CD4-positive, alpha-beta T cell treated with Interleukin-15 for 1 hour (primary cell): ENCODE measurements around the gene CDYL.
"Not testable (repeated sequence)": the region's sequence is repeated elsewhere in the genome, so short reads cannot be mapped to it uniquely, and the experiment has no call there.

Experiments used
- DNase-seq: peaks from one replicate; pipeline ENCODE4 v3.0.0-alpha.2; 2020

CDYL gene

DNA sequence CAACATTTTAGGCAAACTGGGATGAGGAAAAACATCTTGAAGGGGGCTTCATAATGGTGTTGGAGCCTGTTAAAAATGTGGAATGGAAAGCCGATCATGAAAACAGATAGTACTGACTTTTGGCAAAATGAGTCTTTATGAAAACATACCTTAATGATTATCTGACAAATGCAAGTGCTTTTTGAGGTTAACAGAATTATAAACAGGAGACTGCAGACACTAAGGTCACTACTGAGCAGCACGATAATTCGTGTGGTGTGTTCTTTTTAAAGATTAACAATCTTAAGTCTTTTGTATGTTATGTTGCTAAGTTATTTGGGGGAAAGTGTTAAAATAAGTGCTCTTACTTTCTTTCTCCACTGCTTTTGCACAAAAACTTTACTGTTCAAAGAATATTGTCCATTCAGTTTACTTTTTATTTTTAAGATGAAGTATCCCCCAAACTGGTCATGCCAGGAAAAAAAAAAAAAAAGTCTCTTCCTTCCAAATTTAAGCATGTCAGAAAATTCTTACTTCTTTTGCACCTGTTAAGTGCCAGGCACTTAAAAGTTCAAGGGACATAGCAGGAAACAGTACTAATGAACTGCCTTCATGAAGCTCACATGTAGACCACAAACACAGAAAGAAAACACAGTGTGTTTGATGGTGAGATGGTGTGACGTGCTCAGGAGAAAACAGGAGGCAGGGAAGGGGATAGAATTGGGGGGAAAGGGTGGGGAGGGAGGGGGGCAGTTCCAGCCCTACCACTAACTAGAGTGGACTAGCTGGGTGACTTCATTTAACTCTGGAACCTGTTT lies 73.2 kb downstream of the CDYL start:
- no peak for DNase-seq

DNA sequence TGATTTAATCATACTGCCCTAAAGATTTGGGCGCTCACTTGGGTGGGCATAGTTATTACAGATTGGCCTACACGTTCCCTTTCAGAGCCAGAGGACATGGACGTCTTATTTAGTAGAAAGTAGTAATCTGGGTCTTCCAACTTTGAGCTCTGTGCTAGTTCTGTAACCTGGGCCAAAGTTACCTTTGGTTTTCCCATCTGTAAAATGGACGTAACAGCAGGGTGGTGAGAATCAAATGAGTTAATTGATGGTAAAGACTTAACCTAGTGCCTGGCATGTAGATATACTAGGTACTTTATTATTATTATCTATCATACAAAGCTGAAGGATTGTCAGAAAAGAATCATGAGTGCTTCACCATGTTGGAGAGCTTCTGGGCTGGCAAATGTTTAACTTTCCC lies 74.8 kb downstream of the CDYL start:
- no peak for DNase-seq

DNA sequence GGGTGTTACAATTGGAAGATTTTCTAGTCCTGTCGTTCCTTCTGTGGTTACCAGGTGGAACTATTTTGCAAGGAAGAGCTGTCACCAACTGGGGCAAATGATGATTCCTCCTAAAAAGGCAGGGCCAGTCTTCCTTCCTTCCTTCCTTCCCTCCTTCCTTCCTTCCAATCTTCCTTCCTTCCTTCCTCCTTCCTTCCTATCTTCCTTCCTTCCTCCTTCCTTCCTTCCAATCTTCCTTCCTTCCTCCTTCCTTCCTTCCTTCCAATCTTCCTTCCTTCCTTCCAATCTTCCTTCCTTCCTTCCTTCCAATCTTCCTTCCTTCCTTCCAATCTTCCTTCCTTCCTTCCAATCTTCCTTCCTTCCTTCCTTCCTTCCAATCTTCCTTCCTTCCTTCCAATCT lies 76.0 kb downstream of the CDYL start:
- not testable (repeated sequence) for DNase-seq

DNA sequence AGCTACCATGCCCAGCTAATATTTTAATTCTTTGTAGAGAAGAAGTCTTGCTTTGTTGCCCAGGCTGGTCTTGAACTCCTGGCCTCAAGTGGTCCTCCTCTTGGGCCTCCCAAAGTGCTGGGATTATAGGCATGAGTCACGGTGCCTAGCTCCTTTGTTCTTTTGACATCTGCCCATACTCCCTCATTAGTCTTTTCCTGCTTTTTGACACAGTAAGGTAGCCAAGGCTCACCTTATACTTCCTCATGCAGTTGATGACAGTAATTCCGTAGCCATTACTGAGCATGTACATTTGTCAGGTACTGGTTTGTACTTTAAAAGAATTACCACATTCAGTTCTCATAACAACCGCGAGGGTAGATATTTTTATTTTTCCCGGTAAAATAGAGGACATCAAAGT lies 76.7 kb downstream of the CDYL start:
- no peak for DNase-seq

DNA sequence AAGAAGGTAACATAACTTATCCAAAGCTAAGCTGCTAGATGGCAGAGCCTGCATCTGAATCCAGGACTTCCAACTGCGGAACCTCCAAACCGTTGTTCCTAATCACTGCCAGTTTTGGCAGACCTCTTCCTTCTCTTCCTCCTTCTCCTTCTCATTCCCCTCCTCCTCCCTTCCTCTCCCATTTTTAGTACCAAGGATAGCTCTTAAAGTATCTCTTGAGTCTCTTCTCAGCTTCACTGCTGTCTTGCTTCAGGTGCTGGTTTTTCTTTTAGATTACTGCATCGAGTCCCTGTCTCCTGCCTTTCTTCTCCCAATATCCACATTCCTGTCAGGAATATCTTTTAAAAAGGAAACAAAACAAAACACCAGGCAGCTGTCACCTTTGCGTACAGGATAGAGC lies 77.1 kb downstream of the CDYL start:
- DNase-seq = no peak

DNA sequence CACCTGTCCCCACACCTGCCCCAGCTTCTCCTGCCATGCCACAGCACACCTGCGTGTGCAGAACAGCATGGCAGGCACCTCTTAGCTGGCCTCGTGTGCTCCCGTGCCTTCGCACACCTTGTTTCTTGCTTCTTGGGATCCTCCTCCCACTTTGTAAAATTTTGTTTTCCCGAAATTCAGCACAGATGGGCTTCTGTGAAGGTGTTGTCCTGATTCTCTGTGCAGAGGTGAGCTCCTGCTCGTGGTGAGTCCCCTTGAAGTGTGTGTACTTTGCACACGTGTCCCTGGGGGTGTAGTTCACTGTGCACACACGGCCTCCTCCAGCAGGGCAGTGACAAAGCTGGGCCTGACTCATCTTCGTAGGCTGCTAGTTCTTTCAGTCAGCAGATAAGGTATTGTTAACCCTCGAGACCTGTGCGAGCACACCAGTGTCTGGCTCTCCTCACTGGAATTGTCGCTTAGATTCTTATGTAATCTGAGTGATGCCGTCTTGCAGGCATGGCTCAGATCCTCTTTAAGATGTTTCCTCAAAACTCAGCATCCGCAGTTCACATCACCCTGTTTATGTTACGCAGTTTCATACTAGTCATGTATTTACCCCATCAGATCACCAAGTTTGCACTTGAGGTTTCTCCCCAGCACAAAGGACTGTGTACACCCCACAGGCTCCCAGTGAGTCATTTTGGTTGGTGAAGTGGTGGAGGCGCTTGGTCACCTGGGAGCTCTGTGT lies 77.7 kb downstream of the CDYL start:
- no peak for DNase-seq

DNA sequence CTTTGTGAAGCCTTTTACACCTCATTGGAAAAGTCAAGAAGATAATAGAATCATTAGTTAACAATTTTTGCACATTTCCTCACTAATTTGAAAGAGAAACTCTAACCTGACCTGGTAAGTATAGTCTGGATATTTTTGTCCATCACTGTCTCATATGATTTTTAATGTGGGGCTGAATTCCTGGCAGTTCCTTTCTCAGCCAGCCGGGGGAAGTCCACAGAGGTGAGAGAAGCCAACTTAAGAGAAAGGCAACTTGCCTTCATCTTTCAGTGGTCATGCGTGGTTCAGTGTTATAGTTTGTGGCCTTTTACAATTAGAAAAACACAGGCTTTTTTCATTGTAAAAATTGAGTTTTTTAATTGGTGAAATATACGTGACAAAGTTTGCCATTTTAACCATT lies 80.6 kb downstream of the CDYL start:
- no peak for DNase-seq

DNA sequence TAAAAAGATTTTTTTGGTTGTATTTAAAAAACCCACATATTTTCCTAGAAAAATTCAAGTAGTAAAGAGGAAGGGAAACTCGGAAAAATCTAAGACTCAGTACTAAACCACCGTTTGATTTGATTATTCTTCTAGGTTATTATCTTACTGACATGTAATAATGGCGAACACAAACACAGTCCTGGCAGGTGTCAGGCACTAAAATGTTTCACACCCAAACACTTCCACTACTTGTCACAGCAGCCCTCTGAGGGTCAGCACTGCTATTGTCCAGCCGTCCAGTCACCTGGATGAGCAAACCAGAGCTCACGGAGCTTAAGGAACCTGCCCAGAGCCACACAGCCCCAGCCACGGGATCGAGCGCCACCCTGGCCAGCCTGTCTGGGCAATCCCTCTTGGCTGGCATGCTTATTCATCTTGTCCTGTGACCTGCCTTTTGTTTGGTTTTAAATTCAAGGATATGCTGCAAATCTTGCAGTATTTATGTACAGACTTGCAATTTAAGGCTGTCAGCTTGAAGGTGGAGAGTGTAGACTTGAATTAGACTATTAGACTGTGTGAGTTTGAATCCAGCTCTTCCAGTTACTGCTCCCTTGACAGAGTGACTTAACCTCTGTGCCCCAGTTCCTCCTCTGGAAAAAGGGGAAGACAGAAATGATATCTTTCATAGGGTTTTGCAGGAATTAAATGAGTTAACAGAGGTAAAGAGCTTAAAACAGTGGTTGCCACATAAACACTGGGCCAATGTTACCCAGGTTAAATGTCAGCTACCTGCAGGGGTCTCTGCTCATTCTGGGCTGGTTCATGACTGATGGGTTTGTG lies 82.2 kb downstream of the CDYL start:
- no peak for DNase-seq

DNA sequence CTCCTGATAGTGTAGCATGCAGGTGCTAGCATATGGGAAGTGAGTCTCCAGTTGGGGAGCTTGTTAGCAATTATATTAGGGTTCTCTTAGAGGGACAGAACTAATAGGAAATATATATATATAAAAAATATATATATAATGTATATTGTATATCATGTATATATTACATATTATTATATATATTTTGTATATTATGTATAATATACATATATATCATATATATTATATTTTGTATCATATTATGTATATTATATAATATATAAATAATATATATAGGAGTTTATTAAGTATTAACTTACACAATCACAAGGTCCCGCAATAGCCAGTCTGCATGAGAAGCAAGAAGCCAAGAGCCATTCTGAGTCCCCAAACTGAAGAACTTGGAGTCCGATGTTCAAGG lies 84.2 kb downstream of the CDYL start:
- no peak for DNase-seq

DNA sequence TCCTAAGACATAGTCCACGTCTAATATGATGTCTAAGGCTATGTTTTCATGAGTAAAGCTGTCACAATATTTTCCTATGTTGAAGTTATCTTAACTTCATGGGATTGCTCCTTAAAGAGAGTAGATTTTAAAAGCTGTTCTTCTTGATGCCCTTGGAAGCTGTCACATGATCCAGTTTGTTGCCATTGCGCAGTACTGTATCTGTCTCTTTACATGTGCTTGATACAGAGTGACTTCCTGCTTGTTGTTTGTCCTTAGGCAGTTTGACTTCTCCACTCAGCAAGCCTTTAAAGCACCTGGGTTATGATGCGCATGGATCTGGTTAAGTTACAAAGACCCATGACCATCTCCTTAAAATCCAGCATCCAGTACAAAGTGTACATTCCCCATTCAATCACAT lies 85.4 kb downstream of the CDYL start:
- DNase-seq = no peak

DNA sequence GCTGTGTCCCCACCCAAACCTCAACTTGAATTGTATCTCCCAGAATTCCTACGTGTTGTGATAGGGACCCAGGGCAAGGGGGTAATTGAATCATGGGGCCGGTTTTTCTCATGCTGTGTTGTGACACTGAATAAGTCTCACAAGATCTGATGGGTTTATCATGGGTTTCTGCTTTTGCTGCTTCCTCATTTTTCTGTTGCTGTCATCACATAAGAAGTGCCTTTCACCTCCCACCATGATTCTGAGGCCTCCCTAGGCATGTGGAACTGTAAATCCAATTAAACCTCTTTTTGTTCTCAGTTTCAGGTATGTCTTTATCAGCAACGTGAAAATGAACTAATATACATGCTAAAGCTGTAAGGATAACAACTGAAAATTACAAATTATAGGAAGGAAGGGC lies 88.3 kb downstream of the CDYL start:
- DNase-seq = no peak

DNA sequence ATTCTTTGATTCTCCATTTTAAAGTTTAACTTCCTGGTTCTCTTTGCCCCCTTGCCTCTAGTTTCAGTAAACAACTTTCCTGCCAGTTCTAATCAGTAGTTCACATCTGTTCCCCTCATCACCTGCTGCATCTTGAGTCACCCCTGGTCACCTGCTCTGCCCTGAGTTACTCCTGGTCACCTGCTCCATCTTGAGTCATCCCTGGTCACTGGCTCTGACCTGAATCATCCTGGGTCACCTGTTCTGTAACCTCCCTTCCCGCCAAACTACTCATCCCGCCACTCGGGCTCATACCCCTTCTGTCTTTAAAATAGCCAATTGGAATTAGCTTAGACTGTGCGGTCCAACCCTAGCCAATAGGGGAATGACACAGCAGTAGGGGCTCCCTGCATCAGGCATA lies 88.8 kb downstream of the CDYL start:
- DNase-seq = not testable (repeated sequence)

DNA sequence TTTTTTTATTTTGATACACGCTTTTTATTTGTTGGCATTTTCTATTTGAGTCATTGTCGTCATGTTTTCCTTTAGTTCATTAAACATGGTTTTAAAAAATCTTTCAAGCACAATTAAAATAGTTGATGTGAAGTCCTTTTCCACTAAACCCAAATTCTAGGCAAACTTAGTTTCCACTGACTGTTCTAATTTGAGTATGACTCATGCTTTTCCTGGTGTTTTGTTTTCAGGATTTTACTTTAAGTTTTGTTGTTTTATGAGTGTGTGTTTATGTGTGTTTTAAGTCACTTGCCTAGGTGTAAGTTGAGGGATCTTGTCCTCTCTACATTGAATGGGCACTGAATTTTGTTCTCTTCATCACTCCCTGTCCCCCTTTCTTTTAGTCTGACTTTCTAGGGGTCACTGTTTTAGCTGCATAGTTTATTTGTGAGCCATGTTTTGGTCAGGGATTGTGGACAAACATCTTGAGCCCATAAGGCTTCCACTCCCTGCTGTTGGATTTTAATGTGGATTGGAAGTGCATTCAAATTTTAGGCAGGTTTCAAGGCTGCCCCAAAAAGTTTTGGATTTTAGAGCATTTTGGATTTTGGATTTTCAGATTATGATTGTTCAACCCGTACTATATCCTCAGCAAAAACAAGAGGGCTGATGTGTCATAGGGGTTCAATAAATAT lies 94.8 kb downstream of the CDYL start:
- no peak for DNase-seq

DNA sequence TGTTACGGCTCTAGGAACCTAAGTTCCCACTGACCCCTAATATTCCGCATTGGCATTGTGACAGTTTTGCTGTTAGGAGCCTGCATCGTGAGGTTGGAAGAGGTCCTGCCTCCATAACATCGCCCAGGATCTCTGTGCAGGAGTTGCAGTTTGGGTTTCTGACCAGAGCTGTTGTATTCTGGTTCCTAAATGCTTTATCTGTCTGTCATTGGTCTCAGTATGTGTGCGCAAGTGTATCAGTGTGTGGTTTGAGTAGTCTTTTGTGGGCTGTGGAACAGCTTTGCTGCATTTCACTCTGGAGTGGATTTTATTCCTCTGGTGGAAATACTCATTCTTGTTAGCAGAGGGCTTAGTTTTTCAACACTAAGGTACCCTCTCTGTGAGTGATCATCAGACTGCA lies 95.6 kb downstream of the CDYL start:
- DNase-seq = no peak

DNA sequence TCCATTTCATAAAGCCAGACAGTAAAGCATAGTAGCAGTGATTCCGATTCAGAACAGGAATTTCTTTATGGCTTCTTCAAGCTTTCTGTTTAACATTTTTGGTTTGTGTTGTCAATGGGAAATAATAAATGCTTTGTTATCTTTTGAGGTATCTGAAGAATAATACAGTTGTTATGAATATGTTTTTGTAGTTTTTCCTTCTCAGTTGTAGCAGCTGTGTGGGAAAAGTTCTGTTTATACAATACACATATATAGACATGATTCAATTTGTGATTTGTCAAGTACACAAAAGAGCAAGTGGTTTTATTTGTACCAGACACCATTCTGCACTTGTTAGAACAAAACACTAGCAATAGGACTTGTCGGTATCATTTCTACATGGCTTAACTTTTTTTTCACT lies 96.6 kb downstream of the CDYL start:
- no peak for DNase-seq

DNA sequence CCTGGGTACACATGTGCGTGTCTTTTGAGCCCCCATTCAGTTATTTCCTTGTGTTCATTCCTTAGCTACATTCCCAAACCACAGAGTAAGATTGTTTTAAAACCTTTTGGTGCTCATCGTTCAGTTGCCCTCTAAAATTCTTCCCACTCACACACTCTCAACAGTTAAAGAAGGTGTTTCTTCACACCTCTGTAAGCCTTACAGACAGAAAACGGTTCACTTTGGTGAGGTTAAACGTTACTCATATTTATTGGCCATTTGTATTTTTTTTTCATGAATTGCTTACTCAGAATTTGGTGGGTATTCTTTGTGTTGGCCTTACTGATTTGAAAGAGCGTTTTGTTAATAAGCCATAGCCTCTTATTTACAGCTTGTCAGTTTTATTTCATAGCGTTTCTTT lies 97.7 kb downstream of the CDYL start:
- no peak for DNase-seq

DNA sequence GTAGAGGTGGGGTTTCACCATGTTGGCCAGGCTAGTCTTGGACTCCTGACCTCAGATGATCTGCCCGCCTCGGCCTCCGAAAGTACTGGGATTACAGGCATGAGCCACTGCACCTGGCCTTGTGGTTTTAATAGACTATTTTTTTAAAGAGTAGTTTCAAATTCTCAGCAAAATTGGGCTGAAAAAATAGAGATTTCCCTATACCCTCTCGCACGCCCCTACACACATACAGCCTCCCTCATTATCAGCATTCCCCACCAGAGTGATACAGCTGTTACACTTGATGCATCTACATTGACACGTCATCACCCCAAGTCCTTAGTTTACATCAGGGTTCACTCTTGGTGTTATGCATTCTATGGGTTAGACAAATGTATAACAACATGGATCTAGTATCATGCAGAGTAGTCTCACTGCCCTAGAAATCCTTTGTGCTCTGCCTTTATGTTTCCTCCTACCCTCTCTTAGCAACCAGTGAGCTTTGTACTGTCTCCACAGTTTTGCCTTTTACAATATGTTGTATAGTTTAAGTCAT lies 103.6 kb downstream of the CDYL start:
- DNase-seq = no peak

DNA sequence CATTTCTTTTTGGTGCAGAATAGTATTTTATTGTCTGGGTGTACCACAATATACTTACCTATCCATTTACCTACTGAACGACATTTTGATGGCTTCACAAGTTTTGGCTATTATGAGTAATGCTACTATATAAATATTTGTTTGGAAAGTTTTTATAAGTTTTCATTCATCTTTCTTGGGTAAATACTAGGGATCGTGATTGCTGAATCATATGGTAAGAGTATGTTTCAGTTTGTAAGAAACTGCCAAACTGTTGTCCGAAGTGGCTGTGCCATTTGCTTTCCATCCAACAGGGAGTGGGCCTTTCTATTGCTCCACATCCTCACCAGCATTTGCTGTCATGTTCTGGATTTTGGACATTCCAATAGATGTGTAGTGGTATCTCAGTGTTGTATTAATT lies 104.2 kb downstream of the CDYL start:
- DNase-seq = no peak

DNA sequence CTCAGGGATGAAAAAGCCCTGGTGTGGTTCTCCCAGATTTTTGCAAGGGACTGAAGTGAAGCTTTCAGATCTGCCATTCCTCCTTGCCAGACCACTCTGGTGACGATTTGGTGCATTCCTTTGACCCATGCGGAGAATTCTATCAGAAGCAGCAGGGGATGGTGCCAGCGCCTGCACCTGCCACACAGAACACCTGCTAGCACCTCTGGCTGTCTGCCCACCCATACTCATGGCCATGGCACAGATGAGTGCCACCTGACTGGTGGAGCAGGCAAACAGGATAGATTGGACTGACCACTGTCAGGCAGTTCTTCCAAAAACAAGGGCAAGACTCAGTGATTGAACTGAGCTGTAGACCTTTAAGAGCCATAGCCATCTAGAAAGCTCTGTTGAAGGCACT lies 107.1 kb downstream of the CDYL start:
- no peak for DNase-seq

DNA sequence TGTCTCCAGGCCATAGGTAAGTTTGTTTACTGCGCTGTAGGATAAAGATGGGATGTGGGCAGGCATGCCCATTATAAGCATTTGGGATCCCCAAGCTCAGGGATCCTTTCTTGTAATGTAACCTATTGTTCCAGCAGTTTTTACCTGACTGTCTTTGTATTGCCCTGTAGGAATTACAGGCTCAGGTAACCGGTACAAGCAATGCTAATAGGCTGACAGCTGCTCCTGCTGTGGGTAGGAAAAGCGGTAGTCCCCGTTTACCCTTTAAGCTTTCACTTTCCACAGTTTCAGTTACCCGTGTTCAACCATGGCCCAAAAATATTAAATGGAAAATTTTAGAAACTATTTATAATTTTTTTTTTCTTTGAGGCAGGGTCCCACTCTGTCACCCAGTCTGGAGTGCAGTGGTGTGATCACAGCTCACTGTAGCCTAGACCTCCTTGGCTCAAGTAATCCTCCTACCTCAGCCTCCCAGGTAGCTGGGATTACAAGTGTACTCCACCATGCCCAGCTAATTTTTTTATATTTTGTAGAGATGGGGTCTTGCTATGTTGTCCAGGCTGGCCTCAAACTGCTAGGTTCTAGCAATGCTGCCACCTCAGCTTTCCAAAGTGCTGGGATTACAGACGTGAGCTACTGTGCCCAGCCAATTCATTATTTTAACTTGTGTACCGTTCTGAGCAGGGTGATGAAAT lies 108.6 kb downstream of the CDYL start:
- DNase-seq = no peak

DNA sequence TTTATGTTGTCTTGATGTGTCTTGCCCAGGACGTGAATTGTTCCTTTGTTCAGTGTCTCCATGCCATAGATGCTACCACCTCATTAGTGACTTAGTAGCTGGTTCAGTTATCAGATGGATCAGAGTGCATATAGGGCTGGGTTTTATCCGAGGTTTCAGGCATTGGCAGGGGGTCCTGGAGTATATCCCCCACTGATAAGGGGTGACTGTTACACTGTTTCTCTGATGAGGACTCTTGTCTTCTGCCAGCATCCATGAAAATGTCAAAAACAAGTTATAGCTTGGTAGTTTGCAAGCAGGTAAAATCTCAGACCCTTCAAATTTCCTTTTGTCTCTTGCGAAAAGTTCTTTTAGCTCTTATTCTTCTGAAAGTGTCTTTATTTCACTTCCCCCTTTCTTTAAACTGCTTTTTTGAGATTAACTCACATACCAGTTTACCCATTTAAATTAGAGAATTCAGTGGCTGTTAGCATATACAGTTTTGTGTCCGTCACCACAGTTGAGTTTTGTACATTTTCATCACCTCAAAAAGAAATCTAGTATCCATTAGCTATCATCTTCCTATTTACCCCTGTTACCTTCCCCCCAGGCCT lies 109.2 kb downstream of the CDYL start:
- no peak for DNase-seq

DNA sequence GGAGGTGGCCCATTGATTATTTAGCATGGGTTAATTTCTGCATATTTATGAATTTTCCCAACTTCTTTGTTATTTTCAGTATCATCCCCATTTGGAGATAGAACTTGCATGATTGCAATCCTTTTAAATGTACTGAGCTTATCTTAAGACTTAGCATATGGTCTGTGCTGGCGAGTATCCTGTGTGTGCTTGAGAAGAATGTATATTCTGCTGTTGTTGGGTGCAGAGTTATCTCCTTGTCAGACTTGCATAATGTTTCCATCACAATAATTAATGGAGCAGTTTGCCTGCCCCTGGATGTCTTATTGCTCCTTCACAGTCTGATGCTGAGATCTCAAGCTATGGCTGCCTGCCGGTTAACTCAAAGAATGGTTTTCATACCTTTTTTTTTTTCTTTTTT lies 112.6 kb downstream of the CDYL start:
- no peak for DNase-seq
